HepG2 (cell line): Measurements from ENCODE around the gene FAM20A. TPM values are rescaled to one million over a fixed set of nuclear protein-coding genes. Genes with fewer than 3 reads are reported as not detected.

ENCODE experiments used
- PHB2 ChIP-seq: fragments of 450-650 bp; IDR thresholded peaks from 2 replicates; pipeline ENCODE4 v1.6.1; 2018; ENCODE audit not compliant: partially characterized antibody
- TSC22D2 ChIP-seq: sonication (generic); formaldehyde crosslinking; IDR thresholded peaks from 2 replicates; pipeline ENCODE4 v1.5.1; 2020; ENCODE audit warnings: missing genetic modification reagents, mild to moderate bottlenecking, borderline replicate concordance
- U2AF1 ChIP-seq: fragments of 200-400 bp; formaldehyde crosslinking; optimal IDR thresholded peaks from 2 replicates; pipeline ENCODE3; 2017; ENCODE audit warnings: mild to moderate bottlenecking, low read depth, low read length
- XRCC5 ChIP-seq: fragments of 200-400 bp; formaldehyde crosslinking; optimal IDR thresholded peaks from 2 replicates; pipeline ENCODE3; 2017; ENCODE audit warnings: mild to moderate bottlenecking, low read length
- ZBTB38 ChIP-seq: sonication (generic); formaldehyde crosslinking; IDR thresholded peaks from 2 replicates; pipeline ENCODE4 v1.5.1; 2020; ENCODE audit warnings: mild to moderate bottlenecking, missing genetic modification reagents
- ZBTB40 ChIP-seq, 2 experiments: fragments of 450-650 bp in 1 of 2; sonication (generic) in 1 of 2; formaldehyde crosslinking in 1 of 2; IDR thresholded peaks; 2 replicates each; pipeline versions ENCODE4 v1.6.1 to v1.8.0; 2016 to 2022; ENCODE audit warnings: antibody characterized with exemption in 1 of 2, mild to moderate bottlenecking in 1 of 2, missing genetic modification reagents in 1 of 2
- ZBTB7A ChIP-seq: sonication (generic); formaldehyde crosslinking; IDR thresholded peaks from 2 replicates; pipeline ENCODE4 v1.8.0; 2022; ENCODE audit warnings: mild to moderate bottlenecking, missing genetic modification reagents
- ZNF101 ChIP-seq: sonication (generic); formaldehyde crosslinking; IDR thresholded peaks from 2 replicates; pipeline ENCODE4 v1.4.0; 2020; ENCODE audit warnings: mild to moderate bottlenecking, low read depth, missing genetic modification reagents, borderline replicate concordance
- ZNF142 ChIP-seq: sonication (generic); formaldehyde crosslinking; IDR thresholded peaks from 2 replicates; pipeline ENCODE4 v1.4.0; 2020; ENCODE audit warnings: missing genetic modification reagents
- ZNF510 ChIP-seq: sonication (generic); formaldehyde crosslinking; IDR thresholded peaks from 2 replicates; pipeline ENCODE4 v1.4.0; 2020; ENCODE audit warnings: low read depth, mild to moderate bottlenecking, missing genetic modification reagents
- polyA plus RNA-seq, 8 experiments: library from polyadenylated mRNA; depleted of rRNA in 3 of 8; stranded (reverse) in 7 of 8; unstranded in 1 of 8; fragments of >200 nt; fragmentation: Illumina TruSeq in 4 of 8; extraction: Trizol in 4 of 8; gene quantifications; 2 replicates each; pipeline versions ENCODE4 v1.2.1 to v1.2.3, GENCODE V29; 2011 to 2016; ENCODE audit warnings: low read depth in 4 of 8, missing spikeins in 1 of 8, mixed read lengths in 1 of 8; ENCODE audit not compliant: insufficient read depth in 1 of 8
- total RNA-seq, 5 experiments: library from RNA; depleted of rRNA; stranded (reverse); fragments of >200 nt; fragmentation: Illumina TruSeq; extraction: Trizol; gene quantifications; 2 replicates each; pipeline ENCODE4 v1.2.3, GENCODE V29; 2016; ENCODE audit warnings: low read depth in 1 of 5
- TF ChIP-seq, protein P1 (sequence below): sonication (generic); formaldehyde crosslinking; IDR thresholded peaks from 2 replicates; pipeline ENCODE4 v1.4.0; 2020; ENCODE audit warnings: missing genetic modification reagents, borderline replicate concordance

Gene FAM20A
- total and polyA plus RNA-seq, 2 of the 13 experiments (the other 11 are each of a cell fraction or from before 2014, with no cell fraction given), result 9.3 to 20.7 TPM

DNA sequence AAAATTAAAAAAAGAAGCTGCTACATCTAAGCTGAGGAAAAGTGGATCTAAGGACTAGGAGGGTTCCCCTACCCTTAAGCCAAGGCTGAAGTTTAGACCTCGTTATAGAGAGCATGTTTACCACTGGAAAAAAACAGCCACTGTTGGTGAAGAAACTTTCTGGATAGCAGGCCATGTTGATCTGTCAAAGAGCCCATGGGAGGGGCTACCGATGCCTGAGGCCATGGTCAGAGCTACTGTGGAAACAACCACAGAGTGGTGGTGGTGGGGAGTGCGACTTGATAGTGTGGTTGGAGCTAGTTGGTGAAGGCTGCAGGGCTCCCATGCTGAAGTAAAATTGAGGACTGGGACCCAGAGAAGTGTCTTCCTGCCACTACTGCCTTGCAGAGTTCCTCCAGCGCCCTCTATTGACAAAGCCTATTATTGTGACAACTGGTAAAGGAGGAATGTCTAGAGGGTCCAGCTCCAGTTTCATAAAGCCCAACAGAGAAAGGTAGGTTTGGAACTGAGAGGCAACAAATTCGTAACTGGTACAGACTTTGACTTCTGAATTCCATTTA lies 12.7 kb upstream of the FAM20A start (continued):
- TF ChIP-seq, protein P1, sequence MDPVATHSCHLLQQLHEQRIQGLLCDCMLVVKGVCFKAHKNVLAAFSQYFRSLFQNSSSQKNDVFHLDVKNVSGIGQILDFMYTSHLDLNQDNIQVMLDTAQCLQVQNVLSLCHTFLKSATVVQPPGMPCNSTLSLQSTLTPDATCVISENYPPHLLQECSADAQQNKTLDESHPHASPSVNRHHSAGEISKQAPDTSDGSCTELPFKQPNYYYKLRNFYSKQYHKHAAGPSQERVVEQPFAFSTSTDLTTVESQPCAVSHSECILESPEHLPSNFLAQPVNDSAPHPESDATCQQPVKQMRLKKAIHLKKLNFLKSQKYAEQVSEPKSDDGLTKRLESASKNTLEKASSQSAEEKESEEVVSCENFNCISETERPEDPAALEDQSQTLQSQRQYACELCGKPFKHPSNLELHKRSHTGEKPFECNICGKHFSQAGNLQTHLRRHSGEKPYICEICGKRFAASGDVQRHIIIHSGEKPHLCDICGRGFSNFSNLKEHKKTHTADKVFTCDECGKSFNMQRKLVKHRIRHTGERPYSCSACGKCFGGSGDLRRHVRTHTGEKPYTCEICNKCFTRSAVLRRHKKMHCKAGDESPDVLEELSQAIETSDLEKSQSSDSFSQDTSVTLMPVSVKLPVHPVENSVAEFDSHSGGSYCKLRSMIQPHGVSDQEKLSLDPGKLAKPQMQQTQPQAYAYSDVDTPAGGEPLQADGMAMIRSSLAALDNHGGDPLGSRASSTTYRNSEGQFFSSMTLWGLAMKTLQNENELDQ (CRISPR knock-in tag), result no peak
- no peak for TF ChIP-seq PHB2
- TF ChIP-seq ZBTB38 (CRISPR knock-in tag), result no peak
- 0 out of 2 replicates have a peak, but pooled peaks have one; percentile 29 for TF ChIP-seq TSC22D2 (CRISPR knock-in tag)
- TF ChIP-seq ZNF142 (CRISPR knock-in tag), result no peak
- TF ChIP-seq ZNF101 (CRISPR knock-in tag), result no peak
- no peak for TF ChIP-seq ZBTB40 (IDR thresholded peaks at IDR 0.05)
- peak; percentile 75; the same call in 1 of the 2 replicates for TF ChIP-seq ZBTB40 (CRISPR knock-in tag; IDR thresholded peaks at IDR 0.05)
- peak; percentile 69 for TF ChIP-seq XRCC5
- no peak for TF ChIP-seq ZBTB7A (CRISPR knock-in tag)
- no peak for TF ChIP-seq U2AF1
- no peak for TF ChIP-seq ZNF510 (CRISPR knock-in tag)
